Muscle layer of duodenum (tissue), 2 donors: Measurements from ENCODE around the gene PIP5K1A.

Experiments
- H3K27ac ChIP-seq: one replicate; pipeline ENCODE4 v1.7.0; 2013; ENCODE audit warnings: mild to moderate bottlenecking, low read length
- H3K27me3 ChIP-seq: one replicate; pipeline ENCODE4 v1.7.0; 2013; ENCODE audit warnings: low read depth, mild to moderate bottlenecking, control low read depth, low read length
- H3K36me3 ChIP-seq, 2 donors: one replicate each; pipeline ENCODE4 v1.7.0; 2013; ENCODE audit warnings: low read length in 2 of 2, control low read depth in 1 of 2, mild to moderate bottlenecking in 1 of 2; ENCODE audit not compliant: insufficient read depth in 2 of 2, control insufficient read depth in 1 of 2
- H3K4me1 ChIP-seq, 2 donors: one replicate each; pipeline ENCODE4 v1.7.0; 2013; ENCODE audit warnings: low read length in 2 of 2, mild to moderate bottlenecking in 2 of 2, control low read depth in 1 of 2, moderate library complexity in 1 of 2; ENCODE audit not compliant: insufficient read depth in 2 of 2, control insufficient read depth in 1 of 2
- H3K4me3 ChIP-seq, 2 donors: one replicate each; pipeline ENCODE4 v1.7.0; 2013; ENCODE audit warnings: low read length in 2 of 2, low read depth in 1 of 2, mild to moderate bottlenecking in 1 of 2
- H3K9me3 ChIP-seq, 2 donors: one replicate each; pipeline ENCODE4 v1.7.0; 2013; ENCODE audit warnings: low read length in 2 of 2, control low read depth in 1 of 2, mild to moderate bottlenecking in 1 of 2; ENCODE audit not compliant: control insufficient read depth in 1 of 2
- donor health status: healthy.

PIP5K1A gene

DNA sequence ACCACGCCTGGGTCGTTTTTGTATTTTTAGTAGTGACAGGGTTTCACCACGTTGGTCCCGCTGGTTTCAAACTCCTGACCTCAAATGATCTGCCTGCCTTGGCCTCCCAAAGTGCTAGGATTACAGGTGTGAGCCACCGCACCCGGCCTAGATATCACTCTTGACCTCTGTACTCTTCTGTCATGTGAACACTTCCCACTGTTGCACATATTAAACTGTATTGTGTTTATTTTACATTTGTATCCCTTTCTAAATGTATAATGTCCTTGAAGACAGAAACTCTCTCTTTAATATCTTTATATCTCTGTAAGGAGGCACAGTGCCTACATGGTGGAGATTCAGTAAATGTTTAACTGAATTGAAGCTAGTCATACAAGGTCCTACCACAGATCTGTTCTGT, 36.9 kb downstream of the PIP5K1A start:
- H3K9me3 ChIP-seq = no peaks in the 10 kb centered on the region
- H3K4me1 ChIP-seq = no peaks in the 10 kb centered on the region
- H3K27me3 ChIP-seq = no peaks in the 10 kb centered on the region
- peaks cover 72 to 92% of the 10 kb centered on the region in 2 donors for H3K36me3 ChIP-seq
- H3K4me3 ChIP-seq = no peak overlapping the region
- H3K27ac ChIP-seq = no peak overlapping the region

DNA sequence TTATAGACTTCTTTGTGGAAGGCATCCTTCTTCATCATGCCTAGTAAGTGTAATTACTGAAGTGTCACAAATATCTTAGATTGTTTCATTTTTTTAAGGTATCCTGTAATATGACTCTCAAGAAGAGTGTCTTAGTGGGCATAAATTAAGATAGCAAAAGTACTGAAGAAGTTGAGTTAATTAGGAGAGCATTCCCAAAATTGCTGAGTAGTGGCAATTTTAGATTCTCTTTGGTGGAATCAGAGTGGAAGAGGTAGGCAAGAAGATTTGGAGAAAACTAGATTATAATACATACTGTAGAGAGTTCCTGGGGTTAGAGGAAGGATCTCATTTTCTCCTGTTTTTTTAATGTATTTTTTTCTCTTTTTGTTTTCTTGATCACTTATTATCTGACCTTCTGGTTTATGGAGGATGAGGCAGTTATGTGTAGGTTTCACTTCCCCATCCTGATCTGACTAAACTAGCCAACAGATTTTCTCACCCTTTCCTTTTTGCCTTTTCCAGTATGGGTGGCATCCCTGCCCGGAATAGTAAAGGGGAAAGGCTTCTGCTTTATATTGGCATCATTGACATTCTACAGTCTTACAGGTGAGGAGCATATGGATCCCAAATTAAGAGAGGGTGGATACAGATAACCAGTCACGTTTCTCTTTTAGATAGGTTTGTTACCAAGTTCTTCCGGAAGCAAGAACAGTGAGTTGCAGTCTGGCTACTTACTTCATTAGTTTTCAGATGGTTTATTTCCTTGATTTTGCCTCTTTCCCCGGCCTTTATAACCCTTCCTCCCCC, 39.5 kb downstream of the PIP5K1A start:
- H3K9me3 ChIP-seq = no peaks in the 10 kb centered on the region
- peak overlapping the region; percentile 11 for H3K27ac ChIP-seq
- no peak overlapping the region for H3K4me3 ChIP-seq
- peaks cover 0 to 14% of the 10 kb centered on the region in 2 donors for H3K4me1 ChIP-seq
- H3K27me3 ChIP-seq = no peaks in the 10 kb centered on the region
- H3K36me3 ChIP-seq = peaks cover 76 to 88% of the 10 kb centered on the region in 2 donors

DNA sequence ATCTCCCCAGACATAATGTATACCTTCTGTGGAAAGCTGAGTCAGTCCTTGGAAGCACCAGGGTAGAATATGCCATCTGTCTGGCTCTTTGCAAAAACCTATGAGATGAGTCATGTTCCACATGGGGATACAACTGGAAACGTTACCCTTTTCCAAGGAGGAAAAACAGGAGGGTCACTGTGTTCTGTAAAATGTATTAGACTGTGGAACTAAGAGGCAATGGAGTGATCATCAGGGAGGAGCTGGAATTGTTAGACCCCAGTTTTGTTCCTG, 40.1 kb downstream of the PIP5K1A start:
- H3K4me3 ChIP-seq = no peak overlapping the region
- peaks cover 0 to 19% of the 10 kb centered on the region in 2 donors for H3K4me1 ChIP-seq
- H3K9me3 ChIP-seq = no peaks in the 10 kb centered on the region
- peaks cover 81 to 88% of the 10 kb centered on the region in 2 donors for H3K36me3 ChIP-seq
- peak overlapping the region; percentile 11 for H3K27ac ChIP-seq
- no peaks in the 10 kb centered on the region for H3K27me3 ChIP-seq

DNA sequence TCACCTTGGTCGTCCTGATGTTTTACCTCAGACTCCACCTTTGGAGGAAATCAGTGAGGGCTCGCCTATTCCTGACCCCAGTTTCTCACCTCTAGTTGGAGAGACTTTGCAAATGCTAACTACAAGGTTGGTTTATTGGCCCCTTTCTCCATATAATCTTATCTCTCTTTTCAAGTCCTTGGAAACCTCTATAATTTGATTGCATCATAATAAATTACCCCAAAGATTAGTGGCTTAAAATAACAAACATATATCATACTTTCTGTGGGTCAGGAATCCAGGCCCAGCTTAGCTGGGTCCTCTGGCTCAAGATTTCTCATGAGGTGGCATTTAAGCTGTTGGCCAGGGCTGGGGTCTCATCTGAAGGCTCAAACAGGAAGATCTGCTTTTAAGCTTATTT, 44.1 kb downstream of the PIP5K1A start:
- H3K4me1 ChIP-seq = peaks cover 0 to 26% of the 10 kb centered on the region in 2 donors
- H3K27me3 ChIP-seq = no peaks in the 10 kb centered on the region
- no peak overlapping the region for H3K27ac ChIP-seq
- H3K4me3 ChIP-seq = peak overlapping the region in 1 of 2 donors; percentile 8
- no peaks in the 10 kb centered on the region for H3K9me3 ChIP-seq
- H3K36me3 ChIP-seq = peaks cover 68 to 78% of the 10 kb centered on the region in 2 donors

DNA sequence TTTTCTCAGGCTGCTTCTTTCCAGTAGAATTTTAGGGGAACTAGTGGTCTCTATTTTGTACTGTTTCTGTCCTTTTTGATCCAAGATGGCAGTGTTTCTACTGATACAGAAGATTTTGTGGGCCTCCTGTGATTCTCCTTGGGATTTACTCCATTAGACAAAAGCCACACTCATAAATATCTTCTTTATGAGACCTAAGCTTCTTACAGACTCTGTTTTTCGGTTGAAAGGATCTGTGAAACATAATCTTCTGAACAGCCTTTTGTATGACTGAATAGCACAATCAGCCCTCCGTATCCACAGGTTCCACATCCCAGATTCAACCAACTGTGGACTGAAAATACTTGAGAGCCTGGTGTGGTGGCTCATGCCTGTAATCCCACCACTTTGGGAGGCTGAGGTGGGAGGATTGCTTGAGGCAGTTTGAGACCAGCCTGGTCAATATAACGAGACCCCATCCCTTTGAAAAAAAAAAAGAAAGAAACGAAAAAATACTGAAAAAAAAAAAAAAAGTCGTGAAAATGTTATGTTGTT, 45.4 kb downstream of the PIP5K1A start:
- Histone ChIP-seq H3K4me1 (peaks cover 0 to 26% of the 10 kb centered on the region in 2 donors), H3K9me3 (no peaks in the 10 kb centered on the region)

DNA sequence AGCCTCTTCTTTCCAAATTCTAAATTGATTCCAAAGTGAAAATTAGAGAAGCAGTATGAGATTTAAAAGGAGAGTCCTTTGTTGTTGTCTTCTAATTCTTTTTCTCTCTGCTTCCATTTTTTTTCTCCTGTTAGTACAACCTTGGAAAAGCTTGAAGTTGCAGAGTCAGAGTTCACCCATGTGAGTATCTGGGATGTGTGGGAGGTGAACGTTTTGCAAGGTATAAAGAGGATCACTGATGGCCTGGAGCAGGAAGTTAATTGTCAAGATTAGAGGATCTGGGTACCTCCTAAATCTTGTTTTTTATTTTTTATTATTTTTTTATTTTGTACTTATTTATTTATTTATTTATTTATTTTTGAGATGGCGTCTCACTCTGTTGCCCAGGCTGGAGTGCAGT, 48.4 kb downstream of the PIP5K1A start:
- H3K9me3 ChIP-seq = no peaks in the 10 kb centered on the region
- no peaks in the 10 kb centered on the region for H3K27me3 ChIP-seq
- peaks cover 3 to 30% of the 10 kb centered on the region in 2 donors for H3K4me1 ChIP-seq
- peaks cover 56 to 57% of the 10 kb centered on the region in 2 donors for H3K36me3 ChIP-seq
- no peak overlapping the region for H3K27ac ChIP-seq
- H3K4me3 ChIP-seq = no peak overlapping the region

More for the DNA sequence above, 45.4 kb downstream of the PIP5K1A start:
- Histone ChIP-seq H3K4me3 (no peak overlapping the region), H3K36me3 (peaks cover 66 to 79% of the 10 kb centered on the region in 2 donors), H3K27me3 (no peaks in the 10 kb centered on the region), H3K27ac (no peak overlapping the region)

DNA sequence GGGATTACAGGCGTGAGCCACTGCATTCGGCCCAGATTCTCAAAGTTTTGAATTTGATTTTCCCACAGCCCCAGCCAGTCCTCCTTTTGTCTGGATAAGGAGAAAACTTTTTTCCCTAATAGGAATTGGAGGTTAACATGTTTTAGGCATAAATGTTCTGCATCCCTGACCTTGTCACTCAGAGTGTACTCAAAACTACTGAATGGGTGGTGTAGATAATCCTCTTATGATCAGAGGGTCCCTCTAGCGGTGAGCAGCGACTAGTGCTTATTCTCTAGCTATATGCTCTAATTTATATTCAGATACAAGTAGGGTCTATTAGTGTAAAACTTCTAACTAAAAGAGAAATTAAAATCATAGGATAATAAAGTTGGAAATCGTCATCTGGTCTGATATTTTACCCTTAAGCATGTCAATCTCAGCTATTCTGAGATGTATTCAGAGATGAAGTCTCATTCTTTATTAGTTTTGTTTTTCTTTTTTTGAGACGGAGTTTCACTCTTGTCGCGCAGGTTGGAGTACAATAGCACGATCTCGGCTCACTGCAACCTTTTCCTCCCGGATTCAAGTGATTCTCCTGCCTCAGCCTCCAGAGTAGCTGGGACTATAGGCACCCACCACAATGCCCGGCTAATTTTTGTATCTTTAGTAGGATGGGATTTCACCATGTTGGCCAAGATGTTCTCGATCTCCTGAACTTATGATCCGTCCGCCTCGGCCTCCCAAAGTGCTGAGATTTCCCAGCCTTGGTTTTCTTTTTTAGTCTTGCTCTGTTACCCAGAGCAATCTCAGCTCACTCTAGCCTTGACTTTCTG, 53.5 kb downstream of the PIP5K1A start:
- H3K4me3 ChIP-seq = no peak overlapping the region
- peaks cover 7 to 19% of the 10 kb centered on the region in 2 donors for H3K4me1 ChIP-seq
- peaks cover 18 to 20% of the 10 kb centered on the region in 2 donors for H3K36me3 ChIP-seq
- H3K9me3 ChIP-seq = no peaks in the 10 kb centered on the region
- H3K27me3 ChIP-seq = no peaks in the 10 kb centered on the region
- H3K27ac ChIP-seq = no peak overlapping the region

DNA sequence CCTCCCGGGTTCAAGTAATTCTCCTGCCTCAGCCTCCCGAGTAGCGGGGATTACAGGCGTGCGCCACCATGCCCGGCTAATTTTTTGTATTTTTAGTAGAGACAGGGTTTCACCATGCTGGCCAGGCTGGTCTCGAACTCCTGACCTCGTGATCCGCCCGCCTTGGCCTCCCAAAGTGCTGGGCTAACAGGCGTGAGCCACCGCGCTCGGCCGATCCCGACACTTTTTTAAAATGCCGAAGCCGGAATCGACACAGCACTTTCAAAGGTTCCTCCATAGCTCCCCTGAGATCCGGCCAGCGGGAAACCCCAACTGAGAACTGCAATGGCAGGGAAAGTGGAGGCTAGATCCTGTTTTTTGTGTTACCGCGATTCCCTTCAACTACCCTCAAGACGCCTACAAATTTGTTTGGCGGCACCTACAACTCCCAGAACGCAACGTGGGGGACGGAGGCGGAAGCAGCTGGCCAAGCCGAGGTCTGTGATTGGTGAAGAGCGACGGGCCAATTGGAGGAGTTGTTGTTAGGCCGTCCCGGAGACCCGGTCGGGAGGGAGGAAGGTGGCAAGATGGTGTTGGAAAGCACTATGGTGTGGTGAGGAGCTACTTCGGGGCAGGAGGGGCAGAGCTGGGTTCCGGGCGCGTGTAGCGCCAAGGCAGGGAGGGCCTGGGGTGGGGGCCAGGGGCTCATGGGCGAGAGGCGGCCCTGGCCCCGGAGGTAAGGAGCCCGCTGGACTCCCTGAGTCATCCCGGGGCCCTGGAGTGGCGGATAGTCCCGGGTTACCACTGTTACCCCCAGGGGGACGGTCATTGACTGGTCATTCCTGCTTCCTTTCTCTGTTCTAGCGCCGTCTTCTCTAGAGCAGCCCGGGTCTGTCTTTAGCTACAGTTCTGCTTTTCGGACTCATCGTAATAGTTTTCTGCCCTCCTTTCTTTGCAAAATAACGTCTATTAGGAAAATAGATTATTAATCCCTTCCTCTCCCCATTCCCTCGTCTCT, 56.2 kb downstream of the PIP5K1A start, which contains the start of gene PSMD4:
PSMD4 (plus strand) TSS at position 518 of the 997 bp plus-strand sequence; CDS start at position 567, 49 bp downstream.
- H3K27ac ChIP-seq = peak within 1 kb of the TSS; percentile 82

DNA sequence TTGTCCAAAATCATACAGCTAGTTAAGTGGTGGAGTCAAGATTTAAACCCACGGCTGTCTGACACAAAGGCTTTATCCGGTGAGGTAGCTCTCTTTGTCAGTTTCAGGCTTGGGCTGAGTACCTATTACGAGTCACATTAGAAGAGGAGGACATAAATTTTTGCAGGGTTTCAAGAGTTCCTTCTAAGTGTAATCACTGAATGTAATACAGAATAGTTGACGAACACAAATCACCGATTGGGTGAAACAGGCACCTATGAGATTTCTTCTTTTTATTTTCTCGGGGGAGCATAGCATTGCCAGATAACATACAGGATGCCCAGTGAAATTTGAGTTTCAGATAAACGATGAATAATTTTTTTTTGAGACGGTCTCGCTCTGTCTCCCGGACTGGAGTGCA, 57.0 kb downstream of the PIP5K1A start:
- H3K4me1 ChIP-seq = peaks cover 4 to 15% of the 10 kb centered on the region in 2 donors
- H3K36me3 ChIP-seq = no peaks in the 10 kb centered on the region
- H3K9me3 ChIP-seq = no peaks in the 10 kb centered on the region
- peak overlapping the region; percentile 82 for H3K27ac ChIP-seq
- no peaks in the 10 kb centered on the region for H3K27me3 ChIP-seq
- H3K4me3 ChIP-seq = peak overlapping the region; percentile 84 to 96

More for the DNA sequence above, 56.2 kb downstream of the PIP5K1A start, which contains the start of gene PSMD4:
- Histone ChIP-seq H3K9me3 (no peaks in the 10 kb centered on the region), H3K4me1 (peaks cover 5 to 16% of the 10 kb centered on the region in 2 donors), H3K36me3 (peaks cover 0 to 3% of the 10 kb centered on the region in 2 donors), H3K27me3 (no peaks in the 10 kb centered on the region), H3K4me3 (peak within 1 kb of the TSS; percentile 84 to 96)

DNA sequence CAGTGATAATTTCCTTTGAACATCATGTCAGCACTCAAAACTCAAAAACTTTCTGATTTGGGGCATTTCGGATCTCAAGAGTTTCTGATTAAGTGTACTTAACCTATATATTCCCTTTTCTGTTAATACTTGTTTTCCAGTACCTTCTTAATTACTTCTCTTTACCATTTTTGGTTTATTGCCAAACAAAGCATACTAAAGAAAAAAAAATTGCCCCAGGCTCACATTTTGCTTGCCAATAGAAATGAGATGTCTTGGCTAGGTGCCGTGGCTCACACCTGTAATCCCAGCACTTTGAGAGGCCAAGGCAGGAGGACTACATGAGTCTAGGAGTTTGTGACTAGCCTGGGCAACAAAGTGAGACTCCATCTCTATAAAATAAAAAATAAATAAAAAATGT, 61.0 kb downstream of the PIP5K1A start:
- Histone ChIP-seq H3K36me3 (peaks cover 5 to 13% of the 10 kb centered on the region in 2 donors), H3K27ac (no peak overlapping the region), H3K4me1 (peaks cover 4 to 9% of the 10 kb centered on the region in 2 donors), H3K27me3 (no peaks in the 10 kb centered on the region), H3K4me3 (no peak overlapping the region), H3K9me3 (no peaks in the 10 kb centered on the region)
